HEK293 (cell line): ENCODE data around the gene STMN1.

ENCODE experiments used
- CTCF ChIA-PET: fragments of 350-600 bp; formaldehyde crosslinking; extraction: SDS; loops from one replicate; lab custom pipeline; 2021; ENCODE audit warnings: antibody characterized with exemption; lab: Yijun Ruan, JAX
- POLR2A ChIA-PET: fragments of 300-600 bp; formaldehyde crosslinking; extraction: SDS; loops from one replicate; lab custom pipeline; 2020; ENCODE audit warnings: antibody characterized with exemption, inconsistent platforms; lab: Yijun Ruan, JAX
- H3K27ac ChIP-seq: fragments of 200-500 bp; sonication (Bioruptor generic); 2 replicates; pipeline ENCODE4 v1.5.1; 2014; ENCODE audit warnings: low read depth, low read length, control low read depth, inconsistent platforms; ENCODE audit errors: extremely low read depth
- H3K36me3 ChIP-seq, 2 experiments: fragments of 200-500 bp in 1 of 2; sonication (Bioruptor generic) in 1 of 2; 1 replicate in 1 of 2; 2 replicates in 1 of 2; pipeline ENCODE4 v1.5.1; 2014 to 2017; ENCODE audit warnings: inconsistent platforms in 2 of 2, low read length in 2 of 2; ENCODE audit not compliant: control insufficient read depth in 2 of 2, insufficient read depth in 1 of 2
- H3K4me1 ChIP-seq: fragments of 200-500 bp; sonication (Bioruptor generic); 2 replicates; pipeline ENCODE4 v1.5.1; 2014; ENCODE audit warnings: mild to moderate bottlenecking, low read length, inconsistent platforms; ENCODE audit not compliant: control insufficient read depth, insufficient read depth
- H3K4me3 ChIP-seq: 2 replicates; pipeline ENCODE4 v1.5.1; 2011; ENCODE audit warnings: low read depth, mild to moderate bottlenecking, control low read depth, low read length, moderate library complexity
- H3K9me3 ChIP-seq: fragments of 200-500 bp; sonication (Bioruptor generic); 2 replicates; pipeline ENCODE4 v1.5.1; 2014; ENCODE audit warnings: low read depth, low read length, inconsistent platforms; ENCODE audit not compliant: control insufficient read depth, insufficient read depth
- GFI1B ChIP-seq: fragments of 450-650 bp; formaldehyde crosslinking; IDR thresholded peaks from 2 replicates; pipeline ENCODE4 v1.5.1; 2016; ENCODE audit warnings: missing biosample characterization, missing genetic modification characterization
- RBAK ChIP-seq: fragments of 450-650 bp; formaldehyde crosslinking; IDR thresholded peaks from 2 replicates; pipeline ENCODE4 v1.5.1; 2016; ENCODE audit warnings: missing biosample characterization, missing genetic modification characterization
- SCRT1 ChIP-seq: fragments of 450-650 bp; formaldehyde crosslinking; IDR thresholded peaks from 2 replicates; pipeline ENCODE4 v1.5.1; 2016; ENCODE audit warnings: missing biosample characterization, missing genetic modification characterization, borderline replicate concordance
- SETDB1 ChIP-seq: IDR thresholded peaks from one replicate; pipeline ENCODE4 v1.6.1; 2017; ENCODE audit warnings: mild to moderate bottlenecking, low read length, moderate library complexity, mixed read lengths; ENCODE audit not compliant: insufficient read length
- YY1 ChIP-seq: fragments of 450-650 bp; formaldehyde crosslinking; IDR thresholded peaks from 2 replicates; pipeline ENCODE4 v1.5.1; 2018; ENCODE audit warnings: missing biosample characterization, missing genetic modification characterization
- ZNF112 ChIP-seq: fragments of 450-650 bp; formaldehyde crosslinking; IDR thresholded peaks from 2 replicates; pipeline ENCODE4 v1.5.0; 2017; ENCODE audit warnings: missing biosample characterization, missing genetic modification characterization
- ZNF140 ChIP-seq: fragments of 450-650 bp; formaldehyde crosslinking; IDR thresholded peaks from 2 replicates; pipeline ENCODE4 v1.5.1; 2016; ENCODE audit warnings: missing biosample characterization, missing genetic modification characterization
- ZNF146 ChIP-seq: fragments of 450-650 bp; formaldehyde crosslinking; IDR thresholded peaks from 2 replicates; pipeline ENCODE4 v1.5.1; 2016; ENCODE audit warnings: missing biosample characterization, missing genetic modification characterization
- ZNF274 ChIP-seq, 2 experiments: fragments of 200-500 bp in 1 of 2; fragments of 450-650 bp in 1 of 2; sonication (Bioruptor generic) in 1 of 2; formaldehyde crosslinking in 1 of 2; IDR thresholded peaks; 2 replicates each; pipeline versions ENCODE4 v1.5.1 to v1.6.1; 2014 to 2016; ENCODE audit warnings: borderline replicate concordance in 1 of 2, inconsistent platforms in 1 of 2, low read length in 1 of 2, missing biosample characterization in 1 of 2, missing genetic modification characterization in 1 of 2
- ZNF423 ChIP-seq: fragments of 450-650 bp; formaldehyde crosslinking; IDR thresholded peaks from 2 replicates; pipeline ENCODE4 v1.5.1; 2016; ENCODE audit warnings: missing biosample characterization, missing genetic modification characterization
- ZNF433 ChIP-seq: fragments of 450-650 bp; formaldehyde crosslinking; IDR thresholded peaks from 2 replicates; pipeline ENCODE4 v1.5.1; 2016; ENCODE audit warnings: missing biosample characterization, missing genetic modification characterization, low read depth
- ZNF571 ChIP-seq: fragments of 450-650 bp; formaldehyde crosslinking; IDR thresholded peaks from 2 replicates; pipeline ENCODE4 v1.5.0; 2017; ENCODE audit warnings: missing biosample characterization, missing genetic modification characterization
- ZNF626 ChIP-seq: fragments of 450-650 bp; sonication (Bioruptor Pico); formaldehyde crosslinking; IDR thresholded peaks from 2 replicates; pipeline ENCODE4 v1.5.1; 2018; ENCODE audit warnings: missing biosample characterization, missing genetic modification characterization, inconsistent platforms
- ZNF658 ChIP-seq: fragments of 450-650 bp; formaldehyde crosslinking; IDR thresholded peaks from 2 replicates; pipeline ENCODE4; 2016; ENCODE audit warnings: missing biosample characterization, missing genetic modification characterization
- ZNF677 ChIP-seq: fragments of 450-650 bp; IDR thresholded peaks from 2 replicates; pipeline ENCODE4 v1.5.0; 2018; ENCODE audit warnings: missing biosample characterization, mild to moderate bottlenecking, missing genetic modification characterization, moderate library complexity
- ZNF830 ChIP-seq: fragments of 450-650 bp; IDR thresholded peaks from 2 replicates; pipeline ENCODE4 v1.5.0; 2018; ENCODE audit warnings: missing biosample characterization, missing genetic modification characterization, low read depth, mild to moderate bottlenecking, moderate library complexity
- ZSCAN16 ChIP-seq: fragments of 450-650 bp; formaldehyde crosslinking; IDR thresholded peaks from 2 replicates; pipeline ENCODE4 v1.5.1; 2016; ENCODE audit warnings: missing biosample characterization, missing genetic modification characterization
- TF ChIP-seq, protein P1 (sequence below): sonication (generic); formaldehyde crosslinking; IDR thresholded peaks from 2 replicates; pipeline ENCODE4 v1.8.1; 2022; ENCODE audit warnings: mild to moderate bottlenecking, moderate library complexity, missing genetic modification reagents
- TF ChIP-seq, protein P2 (sequence below): fragments of 450-650 bp; formaldehyde crosslinking; IDR thresholded peaks from 2 replicates; pipeline ENCODE4 v1.5.1; 2016; ENCODE audit warnings: missing biosample characterization, missing genetic modification characterization, low read depth
- TF ChIP-seq, protein P3 (sequence below): fragments of 450-650 bp; formaldehyde crosslinking; IDR thresholded peaks from 2 replicates; pipeline ENCODE4 v1.5.1; 2017; ENCODE audit warnings: missing biosample characterization, missing genetic modification characterization
- TF ChIP-seq, protein P4 (sequence below): fragments of 450-650 bp; formaldehyde crosslinking; IDR thresholded peaks from 2 replicates; pipeline ENCODE4 v1.5.1; 2016; ENCODE audit warnings: missing biosample characterization, missing genetic modification characterization
- TF ChIP-seq, protein P5 (sequence below): fragments of 450-650 bp; formaldehyde crosslinking; IDR thresholded peaks from 2 replicates; pipeline ENCODE4 v1.5.0; 2017; ENCODE audit warnings: missing biosample characterization, missing genetic modification characterization, borderline replicate concordance
- TF ChIP-seq, protein P6 (sequence below): fragments of 450-650 bp; formaldehyde crosslinking; IDR thresholded peaks from 2 replicates; pipeline ENCODE4 v1.5.1; 2016; ENCODE audit warnings: missing biosample characterization, missing genetic modification characterization

Gene STMN1

DNA sequence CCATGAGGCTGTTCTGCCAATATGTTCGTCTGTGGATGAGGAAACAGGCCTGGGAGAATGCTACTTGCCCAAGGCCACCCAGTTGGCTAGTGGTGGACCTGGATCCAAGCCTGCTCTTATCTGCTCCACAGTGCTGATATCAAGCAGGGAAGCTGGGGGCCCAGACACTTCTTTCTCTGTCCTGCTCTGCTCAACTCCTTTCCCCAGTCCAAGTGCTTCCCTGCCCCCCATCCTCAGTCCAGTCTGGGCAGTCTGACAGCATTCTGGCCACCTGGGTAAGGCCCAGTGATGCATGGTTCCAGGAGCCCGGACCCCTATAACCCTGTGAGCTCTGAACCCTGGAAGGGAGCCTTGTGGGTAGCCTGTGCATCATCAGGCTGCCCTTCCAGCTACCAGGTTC lies 26.5 kb downstream of the STMN1 start (continued):
- TF ChIP-seq, protein P1, sequence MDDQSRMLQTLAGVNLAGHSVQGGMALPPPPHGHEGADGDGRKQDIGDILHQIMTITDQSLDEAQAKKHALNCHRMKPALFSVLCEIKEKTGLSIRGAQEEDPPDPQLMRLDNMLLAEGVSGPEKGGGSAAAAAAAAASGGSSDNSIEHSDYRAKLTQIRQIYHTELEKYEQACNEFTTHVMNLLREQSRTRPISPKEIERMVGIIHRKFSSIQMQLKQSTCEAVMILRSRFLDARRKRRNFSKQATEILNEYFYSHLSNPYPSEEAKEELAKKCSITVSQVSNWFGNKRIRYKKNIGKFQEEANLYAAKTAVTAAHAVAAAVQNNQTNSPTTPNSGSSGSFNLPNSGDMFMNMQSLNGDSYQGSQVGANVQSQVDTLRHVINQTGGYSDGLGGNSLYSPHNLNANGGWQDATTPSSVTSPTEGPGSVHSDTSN (CRISPR knock-in tag), result no peak
- TF ChIP-seq ZNF658 (tag by site-specific recombination), result no peak
- no peak for TF ChIP-seq ZNF626
- no peak for TF ChIP-seq ZSCAN16 (tag by site-specific recombination)

DNA sequence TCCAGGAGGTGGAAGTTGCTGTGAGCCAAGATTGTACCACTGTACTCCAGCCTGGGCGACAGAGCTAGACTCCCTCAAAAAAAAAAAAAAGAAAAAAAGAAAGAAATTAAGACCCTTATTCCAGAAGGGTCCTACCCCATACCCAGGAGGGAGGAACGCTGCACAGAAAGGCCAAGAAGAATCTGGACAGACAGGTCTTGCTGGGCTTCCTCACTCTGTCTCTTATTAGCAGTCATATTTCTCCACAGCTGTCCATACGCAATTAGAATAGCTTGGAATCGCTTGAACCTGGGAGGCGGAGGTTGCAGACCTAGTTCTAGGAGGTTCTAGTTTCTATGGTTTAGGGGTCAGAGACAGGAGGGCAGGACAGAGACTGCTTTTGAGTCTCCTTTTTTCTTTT lies 27.5 kb downstream of the STMN1 start:
- Histone ChIP-seq H3K9me3 (no peaks in the 10 kb centered on the region), H3K4me3 (no peak overlapping the region), H3K4me1 (no peaks in the 10 kb centered on the region), H3K36me3 (no peaks in the 10 kb centered on the region), H3K27ac (no peak overlapping the region)
- no peak for TF ChIP-seq ZNF830 (tag by site-specific recombination)
- TF ChIP-seq, protein P2, sequence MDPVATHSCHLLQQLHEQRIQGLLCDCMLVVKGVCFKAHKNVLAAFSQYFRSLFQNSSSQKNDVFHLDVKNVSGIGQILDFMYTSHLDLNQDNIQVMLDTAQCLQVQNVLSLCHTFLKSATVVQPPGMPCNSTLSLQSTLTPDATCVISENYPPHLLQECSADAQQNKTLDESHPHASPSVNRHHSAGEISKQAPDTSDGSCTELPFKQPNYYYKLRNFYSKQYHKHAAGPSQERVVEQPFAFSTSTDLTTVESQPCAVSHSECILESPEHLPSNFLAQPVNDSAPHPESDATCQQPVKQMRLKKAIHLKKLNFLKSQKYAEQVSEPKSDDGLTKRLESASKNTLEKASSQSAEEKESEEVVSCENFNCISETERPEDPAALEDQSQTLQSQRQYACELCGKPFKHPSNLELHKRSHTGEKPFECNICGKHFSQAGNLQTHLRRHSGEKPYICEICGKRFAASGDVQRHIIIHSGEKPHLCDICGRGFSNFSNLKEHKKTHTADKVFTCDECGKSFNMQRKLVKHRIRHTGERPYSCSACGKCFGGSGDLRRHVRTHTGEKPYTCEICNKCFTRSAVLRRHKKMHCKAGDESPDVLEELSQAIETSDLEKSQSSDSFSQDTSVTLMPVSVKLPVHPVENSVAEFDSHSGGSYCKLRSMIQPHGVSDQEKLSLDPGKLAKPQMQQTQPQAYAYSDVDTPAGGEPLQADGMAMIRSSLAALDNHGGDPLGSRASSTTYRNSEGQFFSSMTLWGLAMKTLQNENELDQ, result no peak
- no peak for TF ChIP-seq ZNF433
- no peak for TF ChIP-seq SETDB1
- TF ChIP-seq GFI1B (tag by site-specific recombination), result no peak
- no peak for TF ChIP-seq ZNF423 (tag by site-specific recombination)
- no peak for TF ChIP-seq YY1 (tag by site-specific recombination)
- TF ChIP-seq ZNF274 (IDR thresholded peaks at IDR 0.05; ENCODE audit: low read length), result no peak
- no peak for TF ChIP-seq ZNF274 (tag by site-specific recombination; IDR thresholded peaks at IDR 0.05; ENCODE audit: borderline replicate concordance)
- no peak for TF ChIP-seq ZNF677 (tag by site-specific recombination)
- no peak for TF ChIP-seq SCRT1 (tag by site-specific recombination)
- ChIA-PET CTCF (interaction anchor here (1.5 kb wide), 1 partner anchor 12 kb away, joined by 4 read pairs; no protein-coding TSS in a partner anchor), POLR2A (interaction anchor here (0.6 kb wide), 1 partner anchor 13 kb away, joined by 4 read pairs; no protein-coding TSS in a partner anchor)

DNA sequence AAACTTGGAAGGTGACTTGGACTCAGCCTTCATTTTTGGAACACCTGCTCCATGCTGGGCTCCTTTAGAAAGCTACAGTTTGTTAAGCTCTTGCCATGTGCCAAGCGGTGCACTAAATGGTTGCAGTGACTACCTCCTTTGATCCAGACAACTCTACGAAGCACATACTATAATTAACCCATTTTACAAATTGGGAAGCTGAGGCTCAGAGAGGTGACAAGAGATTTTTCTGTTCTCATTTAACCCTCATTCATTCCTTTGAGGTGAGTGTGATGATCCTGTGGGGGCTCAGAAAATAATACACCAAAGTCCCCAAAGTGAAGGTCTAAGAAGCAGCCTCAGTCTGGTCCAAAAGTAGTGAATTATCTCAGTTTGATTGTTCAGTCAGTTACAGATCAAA lies 29.1 kb downstream of the STMN1 start:
- Histone ChIP-seq H3K4me3 (no peak overlapping the region), H3K36me3 (no peaks in the 10 kb centered on the region), H3K4me1 (no peaks in the 10 kb centered on the region), H3K27ac (no peak overlapping the region), H3K9me3 (no peaks in the 10 kb centered on the region)
- ChIA-PET CTCF (interaction anchor here (0.6 to 0.7 kb wide), 2 partner anchors 67 to 69 kb away, joined by 3 read pairs; no protein-coding TSS in a partner anchor), POLR2A (no interaction called here)
- TF ChIP-seq, protein P3, sequence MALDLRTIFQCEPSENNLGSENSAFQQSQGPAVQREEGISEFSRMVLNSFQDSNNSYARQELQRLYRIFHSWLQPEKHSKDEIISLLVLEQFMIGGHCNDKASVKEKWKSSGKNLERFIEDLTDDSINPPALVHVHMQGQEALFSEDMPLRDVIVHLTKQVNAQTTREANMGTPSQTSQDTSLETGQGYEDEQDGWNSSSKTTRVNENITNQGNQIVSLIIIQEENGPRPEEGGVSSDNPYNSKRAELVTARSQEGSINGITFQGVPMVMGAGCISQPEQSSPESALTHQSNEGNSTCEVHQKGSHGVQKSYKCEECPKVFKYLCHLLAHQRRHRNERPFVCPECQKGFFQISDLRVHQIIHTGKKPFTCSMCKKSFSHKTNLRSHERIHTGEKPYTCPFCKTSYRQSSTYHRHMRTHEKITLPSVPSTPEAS (tag by site-specific recombination), result no peak
- no peak for TF ChIP-seq ZNF112 (tag by site-specific recombination)
- no peak for TF ChIP-seq RBAK
- no peak for TF ChIP-seq ZNF571 (tag by site-specific recombination)
- TF ChIP-seq, protein P4, sequence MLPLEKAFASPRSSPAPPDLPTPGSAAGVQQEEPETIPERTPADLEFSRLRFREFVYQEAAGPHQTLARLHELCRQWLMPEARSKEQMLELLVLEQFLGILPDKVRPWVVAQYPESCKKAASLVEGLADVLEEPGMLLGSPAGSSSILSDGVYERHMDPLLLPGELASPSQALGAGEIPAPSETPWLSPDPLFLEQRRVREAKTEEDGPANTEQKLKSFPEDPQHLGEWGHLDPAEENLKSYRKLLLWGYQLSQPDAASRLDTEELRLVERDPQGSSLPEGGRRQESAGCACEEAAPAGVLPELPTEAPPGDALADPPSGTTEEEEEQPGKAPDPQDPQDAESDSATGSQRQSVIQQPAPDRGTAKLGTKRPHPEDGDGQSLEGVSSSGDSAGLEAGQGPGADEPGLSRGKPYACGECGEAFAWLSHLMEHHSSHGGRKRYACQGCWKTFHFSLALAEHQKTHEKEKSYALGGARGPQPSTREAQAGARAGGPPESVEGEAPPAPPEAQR (tag by site-specific recombination), result no peak
- no peak for TF ChIP-seq ZNF140
- TF ChIP-seq ZNF146, result no peak
- TF ChIP-seq, protein P5, sequence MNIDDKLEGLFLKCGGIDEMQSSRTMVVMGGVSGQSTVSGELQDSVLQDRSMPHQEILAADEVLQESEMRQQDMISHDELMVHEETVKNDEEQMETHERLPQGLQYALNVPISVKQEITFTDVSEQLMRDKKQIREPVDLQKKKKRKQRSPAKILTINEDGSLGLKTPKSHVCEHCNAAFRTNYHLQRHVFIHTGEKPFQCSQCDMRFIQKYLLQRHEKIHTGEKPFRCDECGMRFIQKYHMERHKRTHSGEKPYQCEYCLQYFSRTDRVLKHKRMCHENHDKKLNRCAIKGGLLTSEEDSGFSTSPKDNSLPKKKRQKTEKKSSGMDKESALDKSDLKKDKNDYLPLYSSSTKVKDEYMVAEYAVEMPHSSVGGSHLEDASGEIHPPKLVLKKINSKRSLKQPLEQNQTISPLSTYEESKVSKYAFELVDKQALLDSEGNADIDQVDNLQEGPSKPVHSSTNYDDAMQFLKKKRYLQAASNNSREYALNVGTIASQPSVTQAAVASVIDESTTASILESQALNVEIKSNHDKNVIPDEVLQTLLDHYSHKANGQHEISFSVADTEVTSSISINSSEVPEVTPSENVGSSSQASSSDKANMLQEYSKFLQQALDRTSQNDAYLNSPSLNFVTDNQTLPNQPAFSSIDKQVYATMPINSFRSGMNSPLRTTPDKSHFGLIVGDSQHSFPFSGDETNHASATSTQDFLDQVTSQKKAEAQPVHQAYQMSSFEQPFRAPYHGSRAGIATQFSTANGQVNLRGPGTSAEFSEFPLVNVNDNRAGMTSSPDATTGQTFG, result no peak
- TF ChIP-seq, protein P6, sequence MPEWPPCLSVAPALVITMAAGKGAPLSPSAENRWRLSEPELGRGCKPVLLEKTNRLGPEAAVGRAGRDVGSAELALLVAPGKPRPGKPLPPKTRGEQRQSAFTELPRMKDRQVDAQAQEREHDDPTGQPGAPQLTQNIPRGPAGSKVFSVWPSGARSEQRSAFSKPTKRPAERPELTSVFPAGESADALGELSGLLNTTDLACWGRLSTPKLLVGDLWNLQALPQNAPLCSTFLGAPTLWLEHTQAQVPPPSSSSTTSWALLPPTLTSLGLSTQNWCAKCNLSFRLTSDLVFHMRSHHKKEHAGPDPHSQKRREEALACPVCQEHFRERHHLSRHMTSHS, result no peak
